CD14-positive monocyte (primary cell): Measurements from ENCODE around the gene MYZAP. TPM values are rescaled to one million over a fixed set of nuclear protein-coding genes. Genes with fewer than 3 reads are reported as not detected.

Source experiments
- DNase-seq, 3 donors: peaks; one replicate each; pipeline ENCODE4 v3.0.0-alpha.2; 2011 to 2022
- H2AFZ ChIP-seq: 2 replicates; pipeline ENCODE4 v1.6.0; 2012; ENCODE audit warnings: mild to moderate bottlenecking, low read depth, low read length, inconsistent platforms; ENCODE audit not compliant: insufficient read depth, poor library complexity, severe bottlenecking
- H3K27ac ChIP-seq, 2 donors: 1 replicate in 1 of 2; 2 replicates in 1 of 2; pipeline ENCODE4 v1.5.1; 2012 to 2013; ENCODE audit warnings: low read length in 2 of 2, control low read depth in 1 of 2, inconsistent platforms in 1 of 2, low read depth in 1 of 2, mild to moderate bottlenecking in 1 of 2
- H3K27me3 ChIP-seq, 2 donors: one replicate each; pipeline versions ENCODE4 v1.6.0 to v1.6.1; 2011 to 2013; ENCODE audit warnings: low read length in 2 of 2; ENCODE audit not compliant: control insufficient read depth in 2 of 2, insufficient read depth in 2 of 2
- H3K36me3 ChIP-seq, 2 donors: replicated peaks in 1 of 2; 1 replicate in 1 of 2; 2 replicates in 1 of 2; pipeline versions ENCODE4 v1.5.1 to v1.6.1; 2012 to 2013; ENCODE audit warnings: low read length in 2 of 2, control low read depth in 1 of 2, inconsistent platforms in 1 of 2, mild to moderate bottlenecking in 1 of 2; ENCODE audit not compliant: insufficient read depth in 2 of 2, control insufficient read depth in 1 of 2
- H3K4me1 ChIP-seq, 2 donors: 1 replicate in 1 of 2; 2 replicates in 1 of 2; pipeline versions ENCODE4 v1.5.1 to v1.6.1; 2012 to 2013; ENCODE audit warnings: low read length in 2 of 2, control low read depth in 1 of 2, inconsistent platforms in 1 of 2, mild to moderate bottlenecking in 1 of 2, moderate library complexity in 1 of 2; ENCODE audit not compliant: insufficient read depth in 2 of 2, control insufficient read depth in 1 of 2
- H3K4me2 ChIP-seq: replicated peaks from 2 replicates; pipeline ENCODE3; 2012; ENCODE audit warnings: low read length, moderate library complexity, mild to moderate bottlenecking; ENCODE audit not compliant: poor library complexity, severe bottlenecking; ENCODE audit errors: extremely low read depth
- H3K4me3 ChIP-seq, 3 experiments: fragments of 200-600 bp in 1 of 3; sonication (generic) in 1 of 3; replicated peaks in 1 of 3; 1 replicate in 2 of 3; 2 replicates in 1 of 3; pipeline ENCODE4 v1.5.1; 2011 to 2013; ENCODE audit warnings: low read length in 3 of 3, mild to moderate bottlenecking in 3 of 3, control low read depth in 2 of 3, low read depth in 2 of 3, inconsistent platforms in 1 of 3, moderate library complexity in 1 of 3
- H3K79me2 ChIP-seq: 2 replicates; pipeline ENCODE4 v1.6.0; 2012; ENCODE audit warnings: mild to moderate bottlenecking, control low read depth, inconsistent platforms, low read length, moderate library complexity; ENCODE audit not compliant: insufficient read depth
- H3K9ac ChIP-seq: 2 replicates; pipeline ENCODE4 v1.6.0; 2017; ENCODE audit warnings: low read length, mild to moderate bottlenecking; ENCODE audit not compliant: insufficient read depth, poor library complexity, severe bottlenecking
- H3K9me3 ChIP-seq, 2 donors: replicated peaks in 1 of 2; 1 replicate in 1 of 2; 2 replicates in 1 of 2; pipeline versions ENCODE4 v1.5.1 to v1.6.1; 2012 to 2013; ENCODE audit warnings: low read length in 2 of 2, control low read depth in 1 of 2; ENCODE audit not compliant: control insufficient read depth in 1 of 2, insufficient read depth in 1 of 2
- H4K20me1 ChIP-seq: 2 replicates; pipeline ENCODE4 v1.6.0; 2012; ENCODE audit warnings: mild to moderate bottlenecking, low read length, control low read depth, moderate library complexity; ENCODE audit not compliant: insufficient read depth
- H3K27ac Mint-ChIP-seq, 7 donors: one replicate each; pipeline ENCODE4 v1.8.0; 2020; ENCODE audit warnings: mild to moderate bottlenecking in 7 of 7, mixed read lengths in 7 of 7, moderate library complexity in 6 of 7, inconsistent platforms in 2 of 7
- H3K27me3 Mint-ChIP-seq, 3 donors: one replicate each; pipeline ENCODE4 v1.8.0; 2021 to 2022; ENCODE audit warnings: low read depth in 3 of 3, mild to moderate bottlenecking in 3 of 3, mixed read lengths in 3 of 3, moderate library complexity in 3 of 3, inconsistent platforms in 1 of 3
- H3K36me3 Mint-ChIP-seq, 2 donors: one replicate each; pipeline ENCODE4 v1.8.0; 2020; ENCODE audit warnings: mixed read lengths in 2 of 2, inconsistent platforms in 1 of 2, mild to moderate bottlenecking in 1 of 2
- H3K4me1 Mint-ChIP-seq: one replicate; pipeline ENCODE4 v1.8.0; 2020; ENCODE audit warnings: mild to moderate bottlenecking, mixed read lengths
- H3K4me3 Mint-ChIP-seq, 2 donors: one replicate each; pipeline ENCODE4 v1.8.0; 2020; ENCODE audit warnings: mild to moderate bottlenecking in 2 of 2, mixed read lengths in 2 of 2, moderate library complexity in 1 of 2
- H3K9me3 Mint-ChIP-seq, 7 donors: one replicate each; pipeline ENCODE4 v1.8.0; 2020 to 2022; ENCODE audit warnings: mixed read lengths in 7 of 7, mild to moderate bottlenecking in 6 of 7, moderate library complexity in 6 of 7, inconsistent platforms in 2 of 7
- CTCF ChIP-seq: fragments of 200-600 bp; IDR thresholded peaks from one replicate; pipeline ENCODE4 v1.8.0; 2022; ENCODE audit warnings: antibody characterized with exemption, mild to moderate bottlenecking
- WGBS: methylation state at CpG from one replicate; pipeline ENCODE4 v1.1.5; 2013; ENCODE audit warnings: missing lambda C conversion rate; ENCODE audit not compliant: insufficient coverage; 5-methylcytosine and 5-hydroxymethylcytosine counted together
- intact Hi-C, 2 donors: fragments of 100-400 bp; cut with micrococcal nuclease; formaldehyde crosslinking; loops; one replicate each; pipeline versions ENCODE4 v1.15.0 to v1.15.1; 2023
- polyA plus RNA-seq, 3 donors: library from polyadenylated mRNA; depleted of rRNA in 1 of 3; unstranded in 2 of 3; stranded (reverse) in 1 of 3; fragments of 300-500 nt in 2 of 3; fragments of >200 nt in 1 of 3; fragmentation: Illumina TruSeq in 2 of 3; gene quantifications; 1 replicate in 2 of 3; 2 replicates in 1 of 3; pipeline ENCODE4 v1.2.3, GENCODE V29; 2012 to 2021

MYZAP gene
- polyA plus RNA-seq, 3 donors: 0.12 to 0.13 TPM; not detected in 1

- 96% methylated on average over 4 of the region's 8 CpGs for WGBS
- no peak overlapping the region for H3K9ac ChIP-seq
- H3K4me3 ChIP-seq: no peak overlapping the region
- H3K27ac Mint-ChIP-seq: no peak overlapping the region
- intact Hi-C loops: no loop called here
- peak; percentile 34 for TF ChIP-seq CTCF
- no peak overlapping the region for H2AFZ ChIP-seq
- no peak for DNase-seq
- no peaks in the 10 kb centered on the region for H3K36me3 Mint-ChIP-seq
- no peaks in the 10 kb centered on the region for H3K4me1 Mint-ChIP-seq
- H4K20me1 ChIP-seq: no peaks in the 10 kb centered on the region
- H3K9me3 ChIP-seq: no peaks in the 10 kb centered on the region
- no peaks in the 10 kb centered on the region for H3K4me1 ChIP-seq
- H3K27me3 ChIP-seq: no peaks in the 10 kb centered on the region
- no peak overlapping the region for H3K27ac ChIP-seq
- H3K9me3 Mint-ChIP-seq: no peaks in the 10 kb centered on the region
- H3K4me2 ChIP-seq: no peak overlapping the region
- H3K27me3 Mint-ChIP-seq: peaks cover 0 to 7% (median 4%) of the 10 kb centered on the region in 3 donors
- H3K4me3 Mint-ChIP-seq: no peak overlapping the region
- no peaks in the 10 kb centered on the region for H3K79me2 ChIP-seq
- no peaks in the 10 kb centered on the region for H3K36me3 ChIP-seq
Observed at GRCh38 chr15:57640930-57641682, 49.4 kb downstream of the MYZAP start.

- no peaks in the 10 kb centered on the region for H4K20me1 ChIP-seq
- Mint-ChIP-seq H3K4me3 (no peak overlapping the region), H3K9me3 (no peaks in the 10 kb centered on the region), H3K27me3 (peaks cover 1 to 6% (median 4%) of the 10 kb centered on the region in 3 donors), H3K36me3 (no peaks in the 10 kb centered on the region), H3K27ac (no peak overlapping the region), H3K4me1 (no peaks in the 10 kb centered on the region)
- no peaks in the 10 kb centered on the region for H3K4me1 ChIP-seq
- TF ChIP-seq CTCF: no peak
- intact Hi-C loops: no loop called here
- no peak overlapping the region for H2AFZ ChIP-seq
- H3K27me3 ChIP-seq: no peaks in the 10 kb centered on the region
- no peak overlapping the region for H3K4me2 ChIP-seq
- H3K4me3 ChIP-seq: no peak overlapping the region
- H3K36me3 ChIP-seq: no peaks in the 10 kb centered on the region
- no peak overlapping the region for H3K9ac ChIP-seq
- DNase-seq: no peak
- H3K79me2 ChIP-seq: no peaks in the 10 kb centered on the region
- H3K27ac ChIP-seq: no peak overlapping the region
- H3K9me3 ChIP-seq: no peaks in the 10 kb centered on the region
- WGBS: 91% methylated on average over 3 of the region's 4 CpGs
Observed at GRCh38 chr15:57643826-57644225, 52.1 kb downstream of the MYZAP start.
